HG03457 (cell line): ENCODE data around the gene ZNF669.

Experiments used
- ATAC-seq: cut with Tn5 transposase; IDR thresholded peaks from one replicate; pipeline ENCODE4 v1.9.1; 2021; ENCODE audit warnings: moderate number of reproducible peaks; ENCODE audit not compliant: unreplicated experiment

Gene ZNF669

DNA sequence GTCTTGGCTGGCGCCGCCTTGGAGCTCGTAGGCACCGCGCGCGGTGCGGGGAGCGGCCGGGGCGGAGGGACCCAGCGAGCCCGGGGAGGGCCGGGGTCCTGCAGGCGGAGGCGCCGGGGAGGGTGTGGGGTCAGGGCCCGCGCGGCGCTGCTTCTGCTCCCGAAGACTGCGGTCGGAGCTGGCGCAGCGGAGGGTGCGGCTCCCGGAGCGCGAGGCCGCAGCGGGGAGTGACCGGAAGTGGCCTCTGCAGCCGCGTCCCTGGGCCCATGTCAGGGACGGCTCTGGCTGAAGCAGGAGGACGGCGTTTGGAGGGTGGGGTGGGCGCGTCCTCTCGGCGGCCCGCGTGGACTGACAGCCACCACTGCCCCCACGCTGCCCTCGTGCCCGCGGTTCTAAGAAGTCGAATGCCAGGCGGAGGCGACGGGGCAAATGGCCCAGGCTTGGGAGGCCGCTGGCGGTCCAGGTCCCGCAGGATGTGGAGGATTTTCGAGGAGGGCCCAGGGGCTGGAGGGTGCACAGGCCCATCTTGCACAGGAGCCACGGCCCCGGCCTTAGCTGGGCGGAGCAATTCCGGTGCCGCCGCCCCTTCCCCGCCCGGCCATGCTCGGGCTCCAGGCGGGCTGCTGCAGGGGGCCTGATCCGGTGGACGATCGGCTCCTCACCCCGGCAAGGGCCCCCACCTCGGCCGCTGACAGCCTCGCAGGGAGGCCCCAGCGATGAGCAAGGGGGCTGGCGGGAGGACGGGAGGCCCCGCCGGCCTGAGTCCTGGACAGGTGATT, 7.7 kb upstream of the ZNF669 start:
- ATAC-seq: no peak

DNA sequence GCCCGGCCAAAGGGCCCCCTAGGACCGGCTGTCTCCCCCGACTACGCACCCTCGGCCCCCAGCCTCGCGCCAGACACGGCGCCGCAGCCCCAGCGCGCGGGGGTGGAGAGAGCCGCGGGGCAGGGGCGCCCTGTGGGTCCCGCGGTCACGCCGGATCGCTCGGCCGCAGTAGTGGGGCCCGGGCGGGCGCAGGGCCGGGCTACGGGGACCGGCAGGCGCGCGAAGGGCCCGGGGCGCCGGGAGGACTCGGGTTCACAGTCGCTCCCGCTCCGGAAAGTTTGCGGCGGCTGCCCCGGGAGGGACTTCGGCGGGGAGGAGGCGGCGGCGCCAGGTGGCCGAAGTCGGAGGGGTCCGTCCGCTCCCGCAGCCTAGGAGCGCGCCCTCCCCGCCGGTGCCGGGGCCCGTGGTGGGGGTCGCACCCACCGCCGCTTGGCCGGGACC, 7.1 kb upstream of the ZNF669 start:
- ATAC-seq: no peak

DNA sequence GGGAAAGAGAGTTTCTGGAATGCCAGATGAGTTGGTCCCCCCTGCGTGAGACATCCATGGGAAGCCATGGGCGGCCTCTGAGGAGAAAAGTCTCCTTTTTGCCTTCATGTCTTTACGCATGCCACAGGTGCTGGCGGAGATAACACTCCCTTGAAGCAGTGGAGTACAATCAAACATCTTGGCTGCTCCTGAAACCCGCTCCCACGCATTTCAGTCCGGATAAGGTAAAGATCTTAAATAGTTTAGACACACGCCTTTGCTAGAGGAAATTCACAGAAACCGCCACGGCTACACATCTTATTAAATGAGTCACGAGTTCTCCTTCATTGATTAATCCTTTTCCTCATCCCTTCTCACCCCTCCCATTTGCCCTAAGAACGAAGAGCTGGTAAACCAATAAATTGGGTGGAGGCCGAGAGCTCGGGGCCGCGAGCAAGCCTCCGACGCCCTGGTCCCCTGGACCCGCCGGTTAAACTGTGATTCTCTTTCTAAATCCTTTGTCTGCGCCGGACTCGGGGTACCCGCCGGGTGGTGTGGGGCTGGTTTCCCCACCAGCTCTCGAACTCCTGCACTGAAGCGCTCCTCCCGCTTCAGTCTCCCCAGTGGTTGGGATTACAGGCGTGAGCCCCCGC, 6.6 kb upstream of the ZNF669 start:
- no peak for ATAC-seq

DNA sequence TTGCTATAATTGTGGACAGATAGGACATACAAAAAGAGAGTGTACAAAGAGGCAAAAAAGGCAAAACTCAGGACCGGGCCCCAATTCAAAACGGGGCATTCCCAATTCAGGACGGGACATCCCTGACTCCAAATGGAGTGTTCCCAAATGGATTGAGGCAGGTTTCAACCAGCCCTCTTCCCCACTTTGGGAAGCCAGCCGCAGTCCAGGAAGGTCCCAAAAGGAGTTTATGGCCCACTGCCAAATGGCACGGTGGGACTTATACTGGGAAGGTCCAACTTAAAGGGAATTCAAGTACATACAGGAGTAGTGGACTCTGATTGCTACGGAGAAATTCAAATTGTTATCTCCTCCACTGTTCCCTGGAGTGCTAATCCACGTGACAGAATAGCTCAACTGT, 3.5 kb upstream of the ZNF669 start:
- no peak for ATAC-seq

DNA sequence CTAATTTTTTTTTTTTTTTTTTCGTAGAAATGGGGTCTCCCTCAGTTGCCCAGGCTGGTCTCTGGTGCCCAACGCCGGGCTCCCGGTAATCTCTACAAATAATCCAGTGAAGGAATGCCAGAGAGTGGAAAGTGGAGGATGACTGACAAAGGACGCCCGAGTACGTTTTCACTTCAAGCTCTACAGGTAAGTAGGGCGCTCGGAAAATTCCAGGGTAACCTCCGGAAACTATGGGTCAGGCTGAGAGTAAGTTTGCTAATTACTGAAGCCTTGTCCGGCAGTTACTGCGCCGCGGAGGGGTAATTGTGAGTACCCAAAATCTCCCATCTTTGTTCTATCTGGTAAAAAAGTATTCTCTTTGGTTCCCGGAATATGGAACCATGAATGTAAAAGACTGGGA, 1.8 kb upstream of the ZNF669 start:
- ATAC-seq: no peak

DNA sequence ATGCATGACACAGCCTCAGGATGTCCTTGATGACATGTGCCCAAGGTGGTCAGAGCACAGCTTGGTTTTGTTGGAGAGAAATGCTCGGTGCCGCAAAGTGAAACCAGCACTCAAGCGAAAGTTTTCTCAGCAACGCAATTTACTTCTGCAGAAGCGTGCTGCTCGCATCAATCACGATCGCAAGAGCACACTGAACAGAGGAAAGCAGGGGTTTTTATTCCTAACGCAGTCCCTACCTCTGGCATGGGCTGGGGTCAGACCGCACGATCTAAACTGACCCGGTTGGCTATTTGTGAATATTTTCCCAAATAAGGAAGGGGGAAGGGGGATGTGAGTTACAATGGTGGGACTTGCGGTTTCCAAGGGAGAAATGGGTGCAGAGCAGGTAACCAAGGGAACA, 809 bp upstream of the ZNF669 start:
- ATAC-seq: no peak

DNA sequence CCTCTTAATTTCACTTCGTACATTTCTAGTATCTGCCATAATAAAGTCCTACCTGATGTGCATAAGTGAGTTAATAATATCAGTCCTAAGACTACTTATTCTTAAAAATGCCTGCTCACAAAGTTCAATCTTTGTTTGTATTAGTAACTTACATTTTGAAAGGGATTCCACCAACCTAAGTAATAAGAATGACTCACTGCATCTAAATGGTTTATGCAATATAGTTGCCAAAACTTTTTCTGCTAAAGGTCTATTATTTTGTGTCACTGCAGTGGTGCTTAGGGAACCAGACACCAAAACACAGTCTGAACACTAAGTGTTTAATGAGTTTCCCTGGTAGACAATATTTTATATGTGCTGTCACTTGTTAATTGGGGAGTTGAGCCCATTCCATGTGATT, 1.8 kb downstream of the ZNF669 start:
- ATAC-seq: no peak

DNA sequence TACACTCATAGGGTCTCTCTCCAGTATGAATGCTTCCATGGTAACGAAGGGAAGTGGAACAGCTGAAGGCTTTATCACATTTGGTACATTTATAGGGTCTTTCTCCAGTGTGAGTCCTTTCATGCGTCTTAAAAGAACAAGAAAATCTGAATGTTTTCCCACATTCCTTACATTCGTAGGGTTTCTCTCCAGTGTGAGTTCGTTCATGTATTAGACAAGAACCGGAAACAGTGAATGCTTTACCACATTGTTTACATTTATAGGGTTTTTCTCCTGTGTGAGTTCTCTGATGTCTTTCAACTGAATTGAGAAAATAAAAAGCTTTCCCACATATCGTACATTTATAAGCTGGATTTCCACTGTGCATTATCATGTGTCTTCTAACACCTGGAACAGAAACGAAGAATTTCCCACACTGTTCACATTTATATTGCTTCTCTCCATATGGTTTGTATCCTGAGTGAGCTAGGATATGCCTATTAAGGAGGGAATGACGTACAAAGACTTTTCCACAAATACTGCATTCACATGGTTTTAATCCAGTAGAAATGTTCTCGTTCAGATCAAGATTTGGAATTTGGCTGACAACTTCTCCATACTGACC, 3.4 kb downstream of the ZNF669 start:
- no peak for ATAC-seq

DNA sequence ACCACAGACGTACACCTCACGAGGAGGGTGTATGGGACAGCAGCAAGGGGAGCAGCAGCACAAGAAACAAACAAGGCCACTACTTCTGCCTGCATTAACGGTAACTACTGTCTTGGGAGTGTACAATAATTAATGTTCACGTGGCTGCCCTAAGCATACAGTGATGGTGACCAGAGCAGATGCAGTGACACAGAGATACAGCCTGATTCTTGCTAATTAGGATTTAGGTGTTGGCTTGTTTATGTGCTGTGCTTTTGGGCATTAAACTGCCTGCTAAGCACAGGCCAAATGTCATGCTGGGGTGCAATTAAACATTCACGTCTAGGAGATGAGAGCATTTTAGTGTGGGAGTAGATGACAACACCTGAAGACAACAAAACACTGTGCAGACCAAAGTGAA, 7.2 kb downstream of the ZNF669 start:
- ATAC-seq: no peak

DNA sequence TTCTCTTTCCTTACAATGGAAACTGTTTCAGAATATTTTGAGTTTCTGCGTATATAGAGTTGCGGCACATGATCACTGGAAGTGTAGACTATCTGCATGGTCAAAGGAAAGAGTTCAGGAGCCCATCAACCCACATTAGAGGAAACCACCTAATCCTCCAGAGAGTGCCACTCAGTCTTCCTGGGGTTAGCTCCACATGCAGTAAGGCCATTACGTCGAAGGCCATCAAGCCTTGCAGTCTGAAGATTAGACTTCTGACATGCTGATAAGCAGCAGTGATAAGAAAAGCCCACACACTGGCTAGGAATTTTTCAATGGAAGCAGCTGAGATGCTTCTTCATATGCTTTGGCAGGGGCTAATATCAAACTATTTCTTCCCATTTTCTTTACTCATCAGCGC, 7.6 kb downstream of the ZNF669 start:
- no peak for ATAC-seq

DNA sequence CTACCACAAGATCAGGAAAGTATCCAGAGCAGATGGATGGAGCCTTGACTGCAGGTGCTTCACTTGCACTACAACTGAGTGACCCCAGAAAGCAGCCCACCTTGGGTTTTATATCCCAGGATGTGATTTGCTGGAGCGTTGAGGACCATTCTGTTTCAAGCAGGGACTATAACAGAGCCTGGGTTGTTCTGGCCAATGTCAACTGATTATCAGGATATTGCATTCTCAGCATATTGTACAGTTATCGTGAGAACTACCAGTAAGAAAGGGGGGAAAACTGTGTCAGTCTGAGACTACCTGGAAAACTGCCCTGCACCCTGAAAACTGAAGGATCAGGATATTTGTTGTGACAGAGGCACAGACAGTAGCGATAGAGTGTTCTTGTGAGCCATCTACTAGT, 8.0 kb downstream of the ZNF669 start:
- ATAC-seq: no peak

DNA sequence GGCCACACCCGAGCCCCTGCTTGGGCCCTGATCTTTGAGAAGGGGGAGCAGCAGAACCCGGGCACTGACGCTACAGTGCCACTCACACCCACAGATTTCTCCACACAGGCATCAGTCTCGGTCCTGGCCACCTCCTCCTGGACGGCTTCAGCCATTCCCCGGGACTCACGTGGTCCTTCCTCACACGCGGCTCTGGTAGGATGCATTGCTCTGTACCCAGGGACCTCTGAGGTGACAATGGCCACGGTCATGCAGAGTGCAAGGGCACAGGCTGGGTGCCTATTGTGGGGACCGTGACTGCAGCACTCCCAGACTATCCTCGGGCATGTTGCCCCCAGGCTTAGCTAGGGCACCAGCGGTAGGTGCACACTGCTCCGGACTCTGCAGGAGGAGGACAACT, 13.7 kb downstream of the ZNF669 start:
- ATAC-seq: no peak

DNA sequence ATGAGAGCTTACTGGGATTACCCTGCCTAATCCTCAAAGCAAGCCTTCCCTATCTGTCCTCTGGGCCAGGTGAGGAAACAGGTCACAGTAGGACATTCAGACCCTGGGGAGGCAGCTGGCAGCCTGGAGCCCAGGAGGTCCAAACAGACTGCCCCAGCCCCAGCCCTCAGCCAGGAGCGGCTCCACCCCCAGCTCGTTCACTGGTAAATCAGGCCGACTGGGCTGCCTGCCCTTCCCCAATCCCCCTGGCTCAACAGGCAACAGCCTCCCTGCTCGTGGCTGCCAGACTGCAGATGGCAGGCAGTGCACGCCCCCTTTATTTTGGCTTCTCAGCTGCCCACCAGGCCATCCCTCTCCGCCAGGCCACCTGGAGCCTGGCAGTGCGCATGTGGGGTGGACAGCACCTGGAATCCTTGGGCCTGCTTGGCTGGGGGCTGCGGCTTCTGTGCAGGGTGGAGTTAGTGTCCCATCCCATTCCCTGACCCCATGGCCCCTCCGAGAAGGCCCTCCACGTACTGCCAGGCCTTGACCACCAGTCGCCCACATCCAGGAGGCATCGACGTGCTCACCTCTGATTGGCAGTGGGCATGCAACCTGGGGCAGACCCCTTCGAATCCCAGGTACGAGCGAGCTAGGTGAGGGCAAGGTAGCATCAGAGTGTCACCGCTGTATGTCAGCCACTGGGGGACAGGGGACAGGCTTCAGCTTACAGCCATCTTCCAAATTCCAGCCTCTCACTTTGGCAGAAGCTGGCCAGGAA, 14.4 kb downstream of the ZNF669 start:
- no peak for ATAC-seq

DNA sequence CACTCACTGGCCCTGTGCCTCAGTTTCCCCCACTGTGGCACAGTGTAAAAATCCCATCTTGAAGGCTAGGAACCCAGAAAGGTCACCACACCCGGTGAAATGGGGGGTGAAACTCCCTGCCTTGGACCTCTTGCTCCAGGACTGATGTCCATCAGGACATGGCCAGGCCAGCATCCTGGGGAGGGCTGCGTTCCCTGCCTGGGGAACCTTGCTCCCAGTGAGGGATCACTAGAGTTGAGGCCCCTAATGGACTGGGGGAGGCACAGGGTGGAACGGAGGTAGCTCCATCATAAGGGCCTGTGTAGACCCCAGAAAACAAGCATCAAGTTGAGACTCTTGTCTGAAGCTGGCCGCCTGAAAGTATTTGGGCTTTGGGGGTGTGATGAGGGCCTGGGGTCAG, 15.2 kb downstream of the ZNF669 start:
- ATAC-seq: no peak

DNA sequence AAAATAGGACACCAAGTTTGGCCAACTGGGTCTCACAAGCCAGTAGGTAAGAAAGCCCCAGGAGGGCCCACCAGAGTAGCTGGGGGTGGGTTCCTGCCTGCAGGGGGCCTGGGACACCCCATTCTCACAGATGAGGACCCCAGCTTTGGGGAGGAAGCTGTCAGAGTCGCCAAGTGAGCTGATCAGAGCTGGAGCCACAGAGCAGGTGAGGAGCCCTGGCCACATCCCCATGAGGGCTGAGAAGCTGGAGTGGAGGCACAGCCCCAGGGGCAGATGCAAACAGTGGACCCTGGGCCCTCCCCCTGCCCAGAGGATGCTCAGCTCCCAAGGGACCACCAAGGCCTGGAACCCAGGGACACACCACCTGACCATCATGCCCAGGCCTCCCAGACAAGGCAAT, 16.9 kb downstream of the ZNF669 start:
- ATAC-seq: no peak

DNA sequence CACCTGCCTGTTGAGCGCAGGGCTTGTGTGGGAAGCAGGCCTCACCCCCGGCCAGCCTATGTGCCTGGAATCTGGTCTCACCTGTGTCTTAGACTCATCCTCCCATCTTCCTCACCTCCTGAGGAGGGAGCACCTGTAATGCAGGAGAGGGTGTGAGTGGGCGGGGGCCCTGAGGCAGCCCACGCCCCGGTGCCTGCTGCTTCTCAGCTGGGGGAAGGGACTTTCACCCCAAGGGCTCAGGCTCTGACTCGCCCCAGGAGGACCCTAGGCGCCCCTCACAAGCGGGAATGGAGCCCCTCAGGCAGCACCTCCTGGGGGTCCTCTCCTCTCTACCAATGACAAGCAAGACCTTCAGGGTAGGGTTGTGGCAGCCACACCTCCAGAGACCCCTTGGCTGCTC, 18.8 kb downstream of the ZNF669 start:
- no peak for ATAC-seq

DNA sequence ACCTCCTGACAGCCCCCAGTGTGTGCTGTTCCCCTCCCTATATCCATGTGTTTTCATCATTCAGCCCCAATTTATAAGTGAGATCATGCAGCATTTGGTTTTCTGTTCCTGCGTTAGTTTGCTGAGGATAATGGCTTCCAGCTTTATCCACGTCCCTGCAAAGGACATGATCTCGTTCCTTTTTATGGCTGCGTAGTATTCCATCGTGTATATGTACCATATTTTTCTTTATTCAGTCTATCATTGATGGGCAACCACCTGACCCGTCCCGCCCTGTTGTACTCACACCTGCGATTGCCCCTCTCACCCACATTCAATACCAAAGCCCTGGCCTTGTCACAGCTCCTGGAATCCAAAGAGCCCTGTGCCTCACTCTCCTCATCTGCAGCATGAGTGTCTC, 19.4 kb downstream of the ZNF669 start:
- ATAC-seq: no peak

DNA sequence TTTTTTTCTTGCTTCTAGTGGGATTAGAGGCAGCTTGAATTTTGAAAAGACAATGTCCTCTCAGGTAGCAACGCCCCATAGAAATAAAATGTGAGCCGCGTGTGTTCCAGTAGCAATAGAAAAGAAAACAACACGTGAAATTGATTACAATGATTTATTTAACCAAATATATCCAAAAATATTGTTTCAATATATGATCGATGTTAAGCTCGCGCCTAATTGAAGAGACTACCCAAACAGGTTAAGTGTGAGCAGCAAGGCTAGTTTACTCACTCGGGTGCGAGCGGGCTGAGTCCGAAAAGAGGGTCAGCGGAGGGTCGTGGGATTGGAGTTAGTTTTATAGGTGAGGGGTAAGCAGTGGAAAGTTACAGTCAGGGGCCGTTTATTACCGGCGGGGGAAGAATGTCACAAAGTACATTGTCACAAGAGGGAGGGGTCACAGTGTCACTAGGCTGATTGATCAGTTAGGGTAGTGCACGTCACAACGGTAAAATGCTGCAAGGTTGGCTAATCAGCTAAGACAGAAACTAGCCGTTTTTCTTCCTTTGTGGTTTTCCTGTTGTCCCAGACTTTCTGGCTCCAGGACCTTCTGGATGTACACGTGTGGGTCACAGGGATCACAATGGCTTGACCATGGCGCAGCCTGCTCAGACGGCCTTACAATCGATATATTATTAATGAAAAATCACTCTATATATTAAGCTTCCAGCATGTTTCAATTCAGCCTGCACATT, 24.8 kb downstream of the ZNF669 start:
- no peak for ATAC-seq

DNA sequence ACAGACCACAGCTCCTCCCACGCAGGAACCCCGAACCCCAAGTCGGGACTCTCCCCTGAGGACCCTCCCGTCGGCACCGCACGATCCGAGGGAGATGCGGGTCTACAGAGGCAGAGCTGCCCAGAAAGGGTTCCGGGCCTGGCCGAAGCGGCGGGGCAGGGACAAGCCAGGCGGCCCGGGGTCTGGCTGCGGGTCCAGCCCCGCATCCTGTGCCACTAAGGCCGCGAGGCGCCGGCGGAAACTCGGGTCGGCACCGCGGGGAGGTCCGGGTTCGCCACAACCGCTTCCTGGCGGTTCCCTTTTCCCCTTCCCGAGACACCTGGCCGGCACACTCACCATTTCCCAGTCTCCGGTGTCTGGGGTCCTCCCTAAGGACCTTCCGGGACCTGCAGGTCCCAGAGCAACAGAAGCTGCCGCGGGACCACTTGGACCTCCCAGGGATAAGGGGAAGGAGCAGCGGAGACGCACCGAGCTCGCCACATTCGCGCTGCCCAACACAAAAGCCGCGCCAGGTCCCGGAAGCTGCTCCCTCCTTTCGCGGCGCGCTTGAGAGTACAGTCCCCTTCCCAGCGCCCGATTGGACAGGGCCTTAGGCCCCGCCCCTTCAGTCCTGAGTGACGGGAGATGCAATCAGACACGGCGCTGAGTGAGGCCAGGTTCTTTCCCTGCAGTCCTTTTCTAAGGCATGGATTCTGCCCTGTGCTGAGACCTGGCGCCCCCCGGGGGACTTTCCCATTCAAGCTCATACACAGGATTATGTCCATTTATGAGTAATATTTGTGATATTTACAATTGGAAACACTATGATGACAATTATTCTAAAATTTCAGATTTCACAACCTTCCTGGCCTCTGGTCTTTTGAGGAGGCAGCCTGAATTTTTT, 25.7 kb downstream of the ZNF669 start, which contains the start of gene ZNF670:
ZNF670 (minus strand) TSS at position 554 of the 883 bp plus-strand sequence; CDS start at position 339, 215 bp downstream.
- ATAC-seq: peak; percentile 99

DNA sequence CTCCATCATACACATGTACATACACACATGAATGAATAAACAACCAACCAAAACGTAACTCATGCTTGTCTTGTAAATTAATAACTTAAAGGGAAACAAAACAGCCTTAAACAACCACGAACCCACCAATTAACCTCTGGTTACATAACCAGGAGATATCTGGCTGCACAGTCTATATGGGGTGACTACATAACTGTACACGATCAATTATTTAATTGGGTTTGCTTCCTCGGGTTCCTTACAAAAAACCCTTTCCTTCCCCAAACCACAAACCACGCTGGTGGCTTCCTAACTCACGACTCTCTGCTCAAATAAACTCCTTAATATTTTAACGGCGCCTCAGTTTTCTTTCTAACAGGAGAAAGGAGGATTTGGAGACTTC, 26.3 kb downstream of the ZNF669 start:
- no peak for ATAC-seq
